Esophagus squamous epithelium (tissue), 5 donors: ENCODE data around the gene RCSD1. TPM values are rescaled to one million over a fixed set of nuclear protein-coding genes. Genes with fewer than 3 reads are reported as not detected.

Source experiments
- DNase-seq: peaks from one replicate; lab custom pipeline; 2025; lab: John Stamatoyannopoulos, UW
- H3K27ac ChIP-seq, 4 donors: fragments of 200-600 bp; sonication (generic); one replicate each; pipeline ENCODE4 v1.5.1; 2016 to 2019; ENCODE audit warnings: mild to moderate bottlenecking in 1 of 4
- H3K27me3 ChIP-seq, 4 donors: fragments of 200-600 bp; sonication (generic); 1 replicate in 3 of 4; 2 replicates in 1 of 4; pipeline versions ENCODE4 v1.5.1 to v1.6.0; 2017 to 2021; ENCODE audit warnings: antibody characterized with exemption in 1 of 4
- H3K36me3 ChIP-seq, 3 donors: fragments of 200-600 bp; sonication (generic); one replicate each; pipeline ENCODE4 v1.5.1; 2016 to 2019
- H3K4me1 ChIP-seq, 3 donors: fragments of 200-600 bp; sonication (generic); one replicate each; pipeline ENCODE4 v1.5.1; 2017 to 2019
- H3K4me3 ChIP-seq, 4 donors: fragments of 200-600 bp; sonication (generic); 1 replicate in 3 of 4; 2 replicates in 1 of 4; pipeline ENCODE4 v1.5.1; 2016 to 2019; ENCODE audit warnings: mild to moderate bottlenecking in 2 of 4, moderate library complexity in 1 of 4
- H3K9me3 ChIP-seq, 3 donors: fragments of 200-600 bp; sonication (generic); one replicate each; pipeline ENCODE4 v1.5.1; 2016 to 2019
- POLR2A ChIP-seq, 4 donors: fragments of 450-650 bp; IDR thresholded peaks; one replicate each; pipeline ENCODE4 v1.6.1; 2017; ENCODE audit warnings: antibody characterized with exemption in 4 of 4, mild to moderate bottlenecking in 4 of 4, moderate library complexity in 3 of 4
- WGBS, 2 donors: methylation state at CpG; one replicate each; pipeline ENCODE4 v1.1.5; 2018; 5-methylcytosine and 5-hydroxymethylcytosine counted together
- intact Hi-C: fragments of 100-400 bp; cut with DNase I; formaldehyde crosslinking; loops from one replicate; pipeline ENCODE4 v1.15.0; 2022
- total RNA-seq, 4 donors: library from RNA; depleted of rRNA; stranded (reverse); fragments of >200 nt; gene quantifications; one replicate each; pipeline ENCODE4 v1.1.0, GENCODE V29; 2016
- TF ChIP-seq, protein P1 (sequence below), 6 experiments: fragments of 450-650 bp in 4 of 6; fragments of 200-600 bp in 2 of 6; sonication (generic) in 2 of 6; IDR thresholded peaks; one replicate each; pipeline ENCODE4 v1.5.1; 2016 to 2019; ENCODE audit warnings: antibody characterized with exemption in 6 of 6, mild to moderate bottlenecking in 4 of 6, moderate library complexity in 4 of 6
- donor health status: DM: yes; HTN: yes; CAD: no.

RCSD1 gene
- total RNA-seq, 4 donors from 2014 or later: 1.2 to 17.7 (median 3.4) TPM

DNA sequence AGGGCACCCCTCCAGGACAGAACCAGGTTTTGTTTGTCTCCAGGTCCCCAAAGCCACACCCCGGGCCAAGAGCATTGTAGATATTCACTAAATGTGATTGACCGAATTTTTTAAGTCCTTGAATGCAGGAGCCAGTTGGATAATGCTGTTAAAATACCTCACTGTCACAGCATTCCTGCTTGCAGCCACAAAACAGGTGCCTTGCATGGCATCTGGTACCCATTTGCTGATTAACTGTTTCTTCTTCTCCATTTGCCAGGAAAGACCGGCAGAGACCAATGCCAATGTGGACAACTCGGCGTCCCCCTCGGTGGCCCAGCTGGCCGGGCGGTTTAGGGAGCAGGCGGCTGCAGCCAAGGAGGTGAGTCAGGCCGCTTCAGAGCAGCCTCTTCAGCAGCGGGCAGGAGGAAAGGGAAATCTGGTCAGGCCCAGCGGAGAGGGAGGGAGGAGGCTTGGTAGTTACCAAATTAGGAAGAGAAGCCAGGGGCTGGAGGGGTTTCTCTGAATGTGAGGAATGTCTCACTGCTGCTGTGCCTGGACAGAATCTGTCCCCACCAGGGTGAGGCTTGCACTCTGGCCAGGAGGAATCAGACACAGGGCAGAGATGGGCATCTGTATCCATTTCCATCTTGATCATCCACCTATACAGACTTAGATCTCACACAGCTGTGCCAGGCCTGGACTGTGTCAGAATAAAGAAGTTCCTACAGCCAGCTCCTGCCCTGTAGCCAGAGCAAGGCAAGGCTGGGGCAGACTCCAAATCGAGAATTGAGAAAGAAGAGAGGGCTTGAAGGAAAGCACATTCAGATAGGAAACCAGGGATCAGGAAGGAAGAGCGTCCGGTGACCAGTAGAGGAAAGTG, 53.8 kb downstream of the RCSD1 start:
- TF ChIP-seq POLR2A (IDR thresholded peaks at IDR 0.05): no peak
- TF ChIP-seq, protein P1, sequence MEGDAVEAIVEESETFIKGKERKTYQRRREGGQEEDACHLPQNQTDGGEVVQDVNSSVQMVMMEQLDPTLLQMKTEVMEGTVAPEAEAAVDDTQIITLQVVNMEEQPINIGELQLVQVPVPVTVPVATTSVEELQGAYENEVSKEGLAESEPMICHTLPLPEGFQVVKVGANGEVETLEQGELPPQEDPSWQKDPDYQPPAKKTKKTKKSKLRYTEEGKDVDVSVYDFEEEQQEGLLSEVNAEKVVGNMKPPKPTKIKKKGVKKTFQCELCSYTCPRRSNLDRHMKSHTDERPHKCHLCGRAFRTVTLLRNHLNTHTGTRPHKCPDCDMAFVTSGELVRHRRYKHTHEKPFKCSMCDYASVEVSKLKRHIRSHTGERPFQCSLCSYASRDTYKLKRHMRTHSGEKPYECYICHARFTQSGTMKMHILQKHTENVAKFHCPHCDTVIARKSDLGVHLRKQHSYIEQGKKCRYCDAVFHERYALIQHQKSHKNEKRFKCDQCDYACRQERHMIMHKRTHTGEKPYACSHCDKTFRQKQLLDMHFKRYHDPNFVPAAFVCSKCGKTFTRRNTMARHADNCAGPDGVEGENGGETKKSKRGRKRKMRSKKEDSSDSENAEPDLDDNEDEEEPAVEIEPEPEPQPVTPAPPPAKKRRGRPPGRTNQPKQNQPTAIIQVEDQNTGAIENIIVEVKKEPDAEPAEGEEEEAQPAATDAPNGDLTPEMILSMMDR (IDR thresholded peaks at IDR 0.05): no peak
- WGBS, 2 donors: 66 to 67% methylated on average over 9 to 15 of the region's 15 CpGs
- peaks cover 0 to 7% (median 0%) of the 10 kb centered on the region in 3 donors for H3K36me3 ChIP-seq
- no peak overlapping the region for H3K4me3 ChIP-seq
- no peaks in the 10 kb centered on the region for H3K27me3 ChIP-seq
- H3K27ac ChIP-seq: peak overlapping the region in 3 of 4 donors; percentile 45 to 68 (median 66)
- H3K9me3 ChIP-seq: no peaks in the 10 kb centered on the region
- DNase-seq: no peak
- peaks cover 5 to 55% (median 22%) of the 10 kb centered on the region in 3 donors for H3K4me1 ChIP-seq
- intact Hi-C loops: no loop called here

DNA sequence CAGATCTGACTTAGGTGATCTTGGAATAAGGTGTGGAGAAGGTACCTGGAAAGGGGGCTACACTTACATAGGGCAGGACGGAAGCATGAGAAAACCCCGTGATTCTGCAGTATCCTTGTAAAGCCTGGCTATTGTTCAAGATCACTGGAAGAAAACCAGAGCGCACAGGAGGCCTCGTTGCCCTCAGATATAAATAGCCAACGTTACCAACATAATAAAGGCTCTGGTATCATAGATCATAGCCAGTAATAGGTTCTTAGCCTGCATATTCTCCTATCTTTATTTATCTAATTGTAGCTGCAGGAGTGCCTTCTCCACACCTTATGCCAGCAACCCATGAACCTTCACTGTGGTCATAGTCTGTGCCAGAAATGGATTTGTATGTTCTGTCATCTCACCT, 55.8 kb downstream of the RCSD1 start:
- H3K4me1 ChIP-seq: peaks cover 5 to 47% (median 21%) of the 10 kb centered on the region in 3 donors
- H3K9me3 ChIP-seq: no peaks in the 10 kb centered on the region
- H3K4me3 ChIP-seq: no peak overlapping the region
- no peaks in the 10 kb centered on the region for H3K27me3 ChIP-seq
- H3K36me3 ChIP-seq: peaks cover 0 to 21% (median 0%) of the 10 kb centered on the region in 3 donors
- no peak for TF ChIP-seq POLR2A (IDR thresholded peaks at IDR 0.05)
- TF ChIP-seq, protein P1 (IDR thresholded peaks at IDR 0.05): no peak
- 51 to 64% methylated on average over 5 of the region's 5 CpGs for WGBS, 2 donors
- peak overlapping the region in 3 of 4 donors; percentile 14 to 31 (median 14) for H3K27ac ChIP-seq
- DNase-seq: no peak
- intact Hi-C loops: loop anchor here (2.0 kb wide), 1 partner anchor 85 kb away; no protein-coding TSS in a partner anchor

GRCh38 chr1:167687919-167688519, 58.0 kb downstream of the RCSD1 start:
- H3K27me3 ChIP-seq: no peaks in the 10 kb centered on the region
- no peak overlapping the region for H3K27ac ChIP-seq
- TF ChIP-seq, protein P1 (IDR thresholded peaks at IDR 0.05): peak; percentile 87 to 96 (median 94)
- TF ChIP-seq POLR2A (IDR thresholded peaks at IDR 0.05): no peak
- intact Hi-C loops: loop anchor here (2.0 kb wide), 1 partner anchor 87 kb away; no protein-coding TSS in a partner anchor
- no peak overlapping the region for H3K4me3 ChIP-seq
- peaks cover 0 to 26% (median 10%) of the 10 kb centered on the region in 3 donors for H3K4me1 ChIP-seq
- WGBS, 2 donors: 20 to 24% methylated on average over 7 of the region's 7 CpGs
- H3K36me3 ChIP-seq: peaks cover 0 to 35% (median 0%) of the 10 kb centered on the region in 3 donors
- no peak for DNase-seq
- H3K9me3 ChIP-seq: no peaks in the 10 kb centered on the region

GRCh38 chr1:167689567-167689920, 59.5 kb downstream of the RCSD1 start:
- TF ChIP-seq, protein P1 (IDR thresholded peaks at IDR 0.05): no peak
- no peak for TF ChIP-seq POLR2A (IDR thresholded peaks at IDR 0.05)
- Histone ChIP-seq H3K27ac (no peak overlapping the region), H3K4me1 (peaks cover 0 to 11% (median 4%) of the 10 kb centered on the region in 3 donors), H3K27me3 (no peaks in the 10 kb centered on the region), H3K36me3 (peaks cover 0 to 44% (median 2%) of the 10 kb centered on the region in 3 donors), H3K9me3 (no peaks in the 10 kb centered on the region), H3K4me3 (no peak overlapping the region)
- intact Hi-C loops: no loop called here
- no peak for DNase-seq
- 71 to 88% methylated on average over 5 of the region's 5 CpGs for WGBS, 2 donors

- H3K4me3 ChIP-seq: no peak overlapping the region
- WGBS, 2 donors: 76 to 83% methylated on average over 4 of the region's 4 CpGs
- no peaks in the 10 kb centered on the region for H3K27me3 ChIP-seq
- H3K9me3 ChIP-seq: no peaks in the 10 kb centered on the region
- TF ChIP-seq, protein P1 (IDR thresholded peaks at IDR 0.05): no peak
- no peak for TF ChIP-seq POLR2A (IDR thresholded peaks at IDR 0.05)
- peaks cover 0 to 46% (median 6%) of the 10 kb centered on the region in 3 donors for H3K36me3 ChIP-seq
- H3K27ac ChIP-seq: no peak overlapping the region
- intact Hi-C loops: no loop called here
- peaks cover 0 to 12% (median 4%) of the 10 kb centered on the region in 3 donors for H3K4me1 ChIP-seq
- no peak for DNase-seq
Measured at GRCh38 chr1:167690053-167690452, 60.0 kb downstream of the RCSD1 start.
